GM12878 (cell line): ENCODE results near the gene PCSK2. TPM values are rescaled to one million over a fixed set of nuclear protein-coding genes. Genes with fewer than 3 reads are reported as not detected.

Source experiments
- ATAC-seq: fragments of 200-7000 bp; cut with Tn5 transposase; 3 replicates; pipeline ENCODE4 v1.9.1; 2020; ENCODE audit warnings: mild to moderate bottlenecking, moderate library complexity
- BruUV-seq: library from RNA; stranded (reverse); fragments of 400-500 nt; replicated peaks from 2 replicates; lab custom pipeline; 2021; lab: Mats Ljungman, UMichigan
- CTCF ChIA-PET: fragments of 300-600 bp; sonication (Branson Sonifier 250); formaldehyde crosslinking; extraction: SDS; loops from one replicate; lab custom pipeline; 2021; ENCODE audit warnings: inconsistent platforms; lab: Yijun Ruan, JAX
- POLR2A ChIA-PET: fragments of 350-600 bp; formaldehyde crosslinking; extraction: SDS; loops from one replicate; lab custom pipeline; 2021; ENCODE audit warnings: inconsistent platforms; lab: Charles Lee
- RAD21 ChIA-PET: fragments of 300-600 bp; sonication (Branson Sonifier 250); formaldehyde crosslinking; loops from one replicate; lab custom pipeline; 2023; ENCODE audit warnings: antibody characterized with exemption; ENCODE audit not compliant: unreplicated experiment; lab: Charles Lee
- SMC1A ChIA-PET: fragments of 300-600 bp; sonication (Branson Sonifier 250); formaldehyde crosslinking; loops from one replicate; lab custom pipeline; 2023; ENCODE audit not compliant: unreplicated experiment, uncharacterized antibody; lab: Charles Lee
- DNase-seq: peaks from one replicate; pipeline ENCODE4 v3.0.0-alpha.2; 2011; ENCODE audit warnings: low read depth, low spot score
- FAIRE-seq: peaks from 3 replicates; lab custom pipeline; 2011; peaks lifted over from hg19 to GRCh38; lab: Jason Lieb, UNC
- H2AFZ ChIP-seq: 2 replicates; pipeline ENCODE4 v1.6.0; 2011; ENCODE audit warnings: low read depth, low read length, control low read depth; ENCODE audit not compliant: control insufficient read depth
- H3K27ac ChIP-seq: 2 replicates; pipeline ENCODE4 v1.5.1; 2011; ENCODE audit warnings: control low read depth; ENCODE audit not compliant: control insufficient read depth, insufficient read depth
- H3K27me3 ChIP-seq, 2 experiments: replicated peaks in 1 of 2; 2 replicates each; pipeline versions ENCODE4 v1.6.0 to v1.6.1; 2011; ENCODE audit warnings: low read length in 1 of 2; ENCODE audit not compliant: control insufficient read depth in 2 of 2, insufficient read depth in 2 of 2
- H3K36me3 ChIP-seq, 2 experiments: 2 replicates each; pipeline ENCODE4 v1.5.1; 2011; ENCODE audit warnings: low read length in 1 of 2; ENCODE audit not compliant: control insufficient read depth in 2 of 2, insufficient read depth in 2 of 2
- H3K4me1 ChIP-seq: 2 replicates; pipeline ENCODE4 v1.6.1; 2011; ENCODE audit warnings: mild to moderate bottlenecking, low read length, moderate library complexity, mixed read lengths; ENCODE audit not compliant: control insufficient read depth, insufficient read depth
- H3K4me2 ChIP-seq: 2 replicates; pipeline ENCODE4 v1.6.0; 2011; ENCODE audit warnings: control low read depth; ENCODE audit not compliant: control insufficient read depth, insufficient read depth
- H3K4me3 ChIP-seq: fragments of 200-600 bp; sonication (generic); 2 replicates; pipeline ENCODE4 v1.5.1; 2016
- H3K79me2 ChIP-seq: 2 replicates; pipeline ENCODE4 v1.6.0; 2011; ENCODE audit warnings: low read length; ENCODE audit not compliant: control insufficient read depth, insufficient read depth
- H3K9ac ChIP-seq: 2 replicates; pipeline ENCODE4 v1.8.0; 2011; ENCODE audit warnings: low read length, control low read depth, mixed read lengths; ENCODE audit not compliant: control insufficient read depth, insufficient read depth
- H3K9me3 ChIP-seq: replicated peaks from 3 replicates; pipeline ENCODE4 v1.5.1; 2011; ENCODE audit warnings: mild to moderate bottlenecking, low read length; ENCODE audit not compliant: control insufficient read depth, insufficient read depth
- H4K20me1 ChIP-seq: 2 replicates; pipeline ENCODE4 v1.6.0; 2011; ENCODE audit not compliant: control insufficient read depth, insufficient read depth
- ATF7 ChIP-seq: fragments of 450-650 bp; IDR thresholded peaks from 2 replicates; pipeline ENCODE4 v1.6.1; 2016; ENCODE audit warnings: low read depth, mild to moderate bottlenecking
- DPF2 ChIP-seq: fragments of 450-650 bp; IDR thresholded peaks from 2 replicates; pipeline ENCODE4 v1.6.1; 2017; ENCODE audit warnings: mild to moderate bottlenecking
- FOXK2 ChIP-seq: fragments of 450-650 bp; IDR thresholded peaks from 2 replicates; pipeline ENCODE4 v1.6.1; 2017; ENCODE audit warnings: mild to moderate bottlenecking, moderate library complexity
- IKZF1 ChIP-seq: fragments of 450-650 bp; conservative IDR thresholded peaks from 2 replicates; pipeline ENCODE4 v1.6.1; 2017; ENCODE audit warnings: antibody characterized with exemption, mild to moderate bottlenecking
- MXI1 ChIP-seq: fragments of 150-350 bp; IDR thresholded peaks from 2 replicates; pipeline ENCODE4 v1.6.1; 2011; ENCODE audit warnings: low read depth, mild to moderate bottlenecking, inconsistent platforms, low read length, improper control_type of control experiment
- NFIC ChIP-seq: IDR thresholded peaks from 2 replicates; pipeline ENCODE4 v1.6.1; 2012; ENCODE audit warnings: low read depth, mild to moderate bottlenecking, inconsistent platforms, low read length, moderate library complexity
- POLR2A ChIP-seq: IDR thresholded peaks from 2 replicates; pipeline ENCODE4 v1.6.1; 2011; ENCODE audit warnings: low read depth, mild to moderate bottlenecking, low read length
- RAD21 ChIP-seq: IDR thresholded peaks from 2 replicates; pipeline ENCODE4 v1.6.1; 2011; ENCODE audit warnings: mild to moderate bottlenecking, low read depth, low read length, moderate library complexity; ENCODE audit not compliant: insufficient read depth
- SREBF1 ChIP-seq: IDR thresholded peaks from 2 replicates; pipeline ENCODE4 v1.6.1; 2012; ENCODE audit warnings: mild to moderate bottlenecking, low read length
- SREBF2 ChIP-seq: IDR thresholded peaks from 2 replicates; pipeline ENCODE4 v1.6.1; 2012; ENCODE audit warnings: mild to moderate bottlenecking, low read length
- STAT1 ChIP-seq: fragments of 450-650 bp; conservative IDR thresholded peaks from 2 replicates; pipeline ENCODE4 v1.6.1; 2014; ENCODE audit warnings: antibody characterized with exemption, mild to moderate bottlenecking
- WGBS: methylation state at CpG from one replicate; pipeline ENCODE4 v1.1.6; 2016; ENCODE audit warnings: low lambda C conversion rate; ENCODE audit not compliant: insufficient replicate concordance, insufficient coverage; ENCODE audit errors: missing lambda C conversion rate; 5-methylcytosine and 5-hydroxymethylcytosine counted together
- in situ Hi-C: fragments of 300-500 bp; cut with MboI; formaldehyde crosslinking; loops from 9 replicates; pipeline ENCODE4 v1.14.3; 2018; ENCODE audit warnings: mixed read lengths
- intact Hi-C: fragments of 100-400 bp; cut with micrococcal nuclease; formaldehyde crosslinking; loops from one replicate; pipeline ENCODE4 v1.14.2; 2022; ENCODE audit not compliant: unreplicated experiment
- polyA plus RNA-seq, 11 experiments: library from polyadenylated mRNA; depleted of rRNA in 4 of 11; unstranded in 6 of 11; stranded (reverse) in 5 of 11; fragments of >200 nt; fragmentation: Nextera tagmentation in 4 of 11; fragmentation: Illumina TruSeq in 1 of 11; extraction: Ambion mirVana in 4 of 11; extraction: Trizol in 1 of 11; gene quantifications; 1 replicate in 1 of 11; 2 replicates in 10 of 11; pipeline versions ENCODE4 v1.2.1 to v1.2.3, GENCODE V29; 2011 to 2016; ENCODE audit warnings: inconsistent platforms in 2 of 11, missing spikeins in 2 of 11, low read depth in 1 of 11
- total RNA-seq, 4 experiments: library from RNA; depleted of rRNA in 3 of 4; stranded (reverse); fragments of >200 nt in 3 of 4; fragmentation: Illumina TruSeq in 1 of 4; extraction: Trizol in 1 of 4; gene quantifications; 2 replicates each; pipeline versions ENCODE4 v1.2.1 to v1.2.3, GENCODE V29; 2013 to 2021
- TF ChIP-seq, protein P1 (sequence below): IDR thresholded peaks from 2 replicates; pipeline ENCODE4 v1.6.1; 2011; ENCODE audit warnings: low read depth, low read length, improper control_type of control experiment, borderline replicate concordance
- TF ChIP-seq, protein P2 (sequence below): IDR thresholded peaks from 2 replicates; pipeline ENCODE4 v1.6.1; 2012; ENCODE audit warnings: improper control_type of control experiment, low read depth, low read length; ENCODE audit not compliant: insufficient replicate concordance

Gene PCSK2
- total and polyA plus RNA-seq, 10 of the 15 experiments (the other 5 are each of a cell fraction or from before 2014, with no cell fraction given), result not detected

DNA sequence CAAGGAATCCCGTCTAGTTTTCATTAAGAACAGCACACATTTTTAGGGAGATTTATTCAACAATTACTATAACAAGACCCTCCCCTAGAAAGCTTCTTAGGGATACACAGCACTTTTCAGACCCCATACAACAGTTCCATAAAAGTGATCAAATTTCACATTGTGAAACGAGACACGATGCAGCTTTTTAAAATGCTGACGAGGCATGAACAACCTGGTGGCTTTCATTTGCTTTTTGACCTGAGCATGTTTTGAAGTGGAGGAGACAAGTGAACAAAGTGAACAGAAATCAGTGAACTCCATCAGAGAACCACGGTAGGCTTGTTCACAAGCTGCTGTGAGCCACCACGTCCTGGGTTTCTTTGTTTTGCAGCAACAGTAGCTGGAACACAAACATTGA is 112.2 kb downstream of the PCSK2 start:
- in situ Hi-C loops, result no loop called here
- Histone ChIP-seq H3K9me3 (no peaks in the 10 kb centered on the region), H3K4me1 (no peaks in the 10 kb centered on the region), H3K4me2 (no peak overlapping the region), H3K79me2 (no peaks in the 10 kb centered on the region), H3K36me3 (no peaks in the 10 kb centered on the region), H3K27me3 (no peaks in the 10 kb centered on the region), H2AFZ (no peak overlapping the region), H3K9ac (no peak overlapping the region), H3K4me3 (no peak overlapping the region), H4K20me1 (no peaks in the 10 kb centered on the region), H3K27ac (no peak overlapping the region)
- 16% methylated on average over 6 of the region's 6 CpGs for WGBS
- POLR2A ChIA-PET, result no interaction called here
- FAIRE-seq (no peak), DNase-seq (no peak), ATAC-seq (no peak)
- BruUV-seq, result no TSS peak
- RAD21 ChIA-PET, result no interaction called here
- intact Hi-C loops, result no loop called here
- TF ChIP-seq SREBF2, result no peak
- no peak for TF ChIP-seq POLR2A
- TF ChIP-seq IKZF1, result no peak
- TF ChIP-seq, protein P1, sequence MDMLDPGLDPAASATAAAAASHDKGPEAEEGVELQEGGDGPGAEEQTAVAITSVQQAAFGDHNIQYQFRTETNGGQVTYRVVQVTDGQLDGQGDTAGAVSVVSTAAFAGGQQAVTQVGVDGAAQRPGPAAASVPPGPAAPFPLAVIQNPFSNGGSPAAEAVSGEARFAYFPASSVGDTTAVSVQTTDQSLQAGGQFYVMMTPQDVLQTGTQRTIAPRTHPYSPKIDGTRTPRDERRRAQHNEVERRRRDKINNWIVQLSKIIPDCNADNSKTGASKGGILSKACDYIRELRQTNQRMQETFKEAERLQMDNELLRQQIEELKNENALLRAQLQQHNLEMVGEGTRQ, result no peak
- TF ChIP-seq NFIC, result no peak
- TF ChIP-seq DPF2, result no peak
- TF ChIP-seq STAT1, result no peak
- TF ChIP-seq FOXK2, result no peak
- CTCF ChIA-PET, result no interaction called here
- SMC1A ChIA-PET, result no interaction called here

DNA sequence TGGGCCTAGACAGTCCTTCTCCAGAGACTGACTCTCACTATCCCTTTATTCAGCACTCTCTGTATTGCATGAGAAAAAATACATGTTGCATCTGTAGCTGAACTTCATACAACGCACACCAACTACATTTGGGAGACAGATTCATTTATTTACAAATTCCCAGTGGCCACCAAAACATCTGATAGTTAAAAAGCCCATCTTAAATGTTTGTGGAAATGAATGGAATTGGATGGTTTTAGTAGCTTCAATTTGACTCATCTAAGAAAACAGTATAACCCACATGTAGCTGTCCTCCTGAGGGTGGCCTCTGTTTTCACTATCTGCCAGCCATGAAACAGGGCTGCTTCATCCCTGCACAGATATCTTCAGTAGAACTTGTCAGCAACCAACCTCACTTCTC is 116.3 kb downstream of the PCSK2 start:
- H3K27ac ChIP-seq, result no peak overlapping the region
- H3K36me3 ChIP-seq, result no peaks in the 10 kb centered on the region
- no peaks in the 10 kb centered on the region; a peak in 1 of 4 replicates for H3K27me3 ChIP-seq
- ChIA-PET POLR2A (no interaction called here), RAD21 (no interaction called here), CTCF (no interaction called here), SMC1A (no interaction called here)
- H3K4me3 ChIP-seq, result no peak overlapping the region
- ATAC-seq (no peak), FAIRE-seq (no peak), DNase-seq (no peak)
- H3K4me2 ChIP-seq, result no peak overlapping the region
- intact Hi-C loops (no loop called here), in situ Hi-C loops (no loop called here)
- BruUV-seq, result no TSS peak
- H3K4me1 ChIP-seq, result no peaks in the 10 kb centered on the region
- H3K9ac ChIP-seq, result no peak overlapping the region
- H3K9me3 ChIP-seq, result no peaks in the 10 kb centered on the region
- no peak overlapping the region for H2AFZ ChIP-seq
- no peaks in the 10 kb centered on the region for H3K79me2 ChIP-seq
- WGBS, result 0% methylated on average over 1 of the region's 1 CpG
- no peaks in the 10 kb centered on the region for H4K20me1 ChIP-seq
- TF ChIP-seq, protein P2, sequence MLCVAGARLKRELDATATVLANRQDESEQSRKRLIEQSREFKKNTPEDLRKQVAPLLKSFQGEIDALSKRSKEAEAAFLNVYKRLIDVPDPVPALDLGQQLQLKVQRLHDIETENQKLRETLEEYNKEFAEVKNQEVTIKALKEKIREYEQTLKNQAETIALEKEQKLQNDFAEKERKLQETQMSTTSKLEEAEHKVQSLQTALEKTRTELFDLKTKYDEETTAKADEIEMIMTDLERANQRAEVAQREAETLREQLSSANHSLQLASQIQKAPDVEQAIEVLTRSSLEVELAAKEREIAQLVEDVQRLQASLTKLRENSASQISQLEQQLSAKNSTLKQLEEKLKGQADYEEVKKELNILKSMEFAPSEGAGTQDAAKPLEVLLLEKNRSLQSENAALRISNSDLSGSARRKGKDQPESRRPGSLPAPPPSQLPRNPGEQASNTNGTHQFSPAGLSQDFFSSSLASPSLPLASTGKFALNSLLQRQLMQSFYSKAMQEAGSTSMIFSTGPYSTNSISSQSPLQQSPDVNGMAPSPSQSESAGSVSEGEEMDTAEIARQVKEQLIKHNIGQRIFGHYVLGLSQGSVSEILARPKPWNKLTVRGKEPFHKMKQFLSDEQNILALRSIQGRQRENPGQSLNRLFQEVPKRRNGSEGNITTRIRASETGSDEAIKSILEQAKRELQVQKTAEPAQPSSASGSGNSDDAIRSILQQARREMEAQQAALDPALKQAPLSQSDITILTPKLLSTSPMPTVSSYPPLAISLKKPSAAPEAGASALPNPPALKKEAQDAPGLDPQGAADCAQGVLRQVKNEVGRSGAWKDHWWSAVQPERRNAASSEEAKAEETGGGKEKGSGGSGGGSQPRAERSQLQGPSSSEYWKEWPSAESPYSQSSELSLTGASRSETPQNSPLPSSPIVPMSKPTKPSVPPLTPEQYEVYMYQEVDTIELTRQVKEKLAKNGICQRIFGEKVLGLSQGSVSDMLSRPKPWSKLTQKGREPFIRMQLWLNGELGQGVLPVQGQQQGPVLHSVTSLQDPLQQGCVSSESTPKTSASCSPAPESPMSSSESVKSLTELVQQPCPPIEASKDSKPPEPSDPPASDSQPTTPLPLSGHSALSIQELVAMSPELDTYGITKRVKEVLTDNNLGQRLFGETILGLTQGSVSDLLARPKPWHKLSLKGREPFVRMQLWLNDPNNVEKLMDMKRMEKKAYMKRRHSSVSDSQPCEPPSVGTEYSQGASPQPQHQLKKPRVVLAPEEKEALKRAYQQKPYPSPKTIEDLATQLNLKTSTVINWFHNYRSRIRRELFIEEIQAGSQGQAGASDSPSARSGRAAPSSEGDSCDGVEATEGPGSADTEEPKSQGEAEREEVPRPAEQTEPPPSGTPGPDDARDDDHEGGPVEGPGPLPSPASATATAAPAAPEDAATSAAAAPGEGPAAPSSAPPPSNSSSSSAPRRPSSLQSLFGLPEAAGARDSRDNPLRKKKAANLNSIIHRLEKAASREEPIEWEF, result no peak
- TF ChIP-seq ATF7 (no peak), SREBF1 (no peak), MXI1 (no peak), NFIC (no peak), RAD21 (no peak)
- TF ChIP-seq, protein P1, result no peak
